Thymus (tissue), 11 donors: Measurements from ENCODE around the gene NLGN4Y. TPM values are rescaled to one million over a fixed set of nuclear protein-coding genes. Genes with fewer than 3 reads are reported as not detected.
"Not testable (repeated sequence)": the region's sequence is repeated elsewhere in the genome, so short reads cannot be mapped to it uniquely, and the experiment has no call there.

Experiments
- DNase-seq, 9 donors: peaks; one replicate each; pipeline ENCODE4 v3.0.0-alpha.2; 2013; ENCODE audit warnings: low spot score in 9 of 9, low read depth in 6 of 9, missing footprints in 1 of 9
- H3K27ac ChIP-seq, 2 donors: one replicate each; pipeline ENCODE4 v1.5.1; 2013; ENCODE audit warnings: control low read depth in 1 of 2, low read depth in 1 of 2, low read length in 1 of 2, mild to moderate bottlenecking in 1 of 2, moderate library complexity in 1 of 2
- H3K27me3 ChIP-seq, 2 donors: one replicate each; pipeline ENCODE4 v1.5.1; 2013; ENCODE audit warnings: low read length in 1 of 2; ENCODE audit not compliant: control insufficient read depth in 2 of 2, insufficient read depth in 1 of 2
- H3K36me3 ChIP-seq, 2 donors: one replicate each; pipeline ENCODE4 v1.5.1; 2013; ENCODE audit warnings: low read length in 1 of 2, mild to moderate bottlenecking in 1 of 2, moderate library complexity in 1 of 2; ENCODE audit not compliant: control insufficient read depth in 2 of 2, insufficient read depth in 2 of 2
- H3K4me1 ChIP-seq, 2 donors: one replicate each; pipeline ENCODE4 v1.5.1; 2013; ENCODE audit warnings: low read length in 2 of 2; ENCODE audit not compliant: control insufficient read depth in 2 of 2, insufficient read depth in 2 of 2
- H3K4me3 ChIP-seq, 2 donors: one replicate each; pipeline ENCODE4 v1.5.1; 2013; ENCODE audit warnings: low read length in 2 of 2, control low read depth in 1 of 2, mild to moderate bottlenecking in 1 of 2
- H3K9me3 ChIP-seq, 2 donors: one replicate each; pipeline ENCODE4 v1.5.1; 2013; ENCODE audit warnings: low read length in 1 of 2, mild to moderate bottlenecking in 1 of 2; ENCODE audit not compliant: control insufficient read depth in 2 of 2, insufficient read depth in 1 of 2
- WGBS: extraction: QIAGEN DNeasy Blood & Tissue Kit; methylation state at CpG from one replicate; pipeline ENCODE4 v1.1.7; 2013; 5-methylcytosine and 5-hydroxymethylcytosine counted together
- polyA plus RNA-seq: library from polyadenylated mRNA; stranded (reverse); fragments of 200-250 nt; gene quantifications from one replicate; pipeline ENCODE4 v1.2.3, GENCODE V29; 2013
- total RNA-seq: library from RNA; stranded (reverse); fragments of 120-200 nt; gene quantifications from one replicate; pipeline ENCODE4 v1.2.4, GENCODE V29; 2013
- donor health status: healthy.

NLGN4Y gene
- total and polyA plus RNA-seq, 2 donors, result 0.24 to 3.0 TPM

DNA sequence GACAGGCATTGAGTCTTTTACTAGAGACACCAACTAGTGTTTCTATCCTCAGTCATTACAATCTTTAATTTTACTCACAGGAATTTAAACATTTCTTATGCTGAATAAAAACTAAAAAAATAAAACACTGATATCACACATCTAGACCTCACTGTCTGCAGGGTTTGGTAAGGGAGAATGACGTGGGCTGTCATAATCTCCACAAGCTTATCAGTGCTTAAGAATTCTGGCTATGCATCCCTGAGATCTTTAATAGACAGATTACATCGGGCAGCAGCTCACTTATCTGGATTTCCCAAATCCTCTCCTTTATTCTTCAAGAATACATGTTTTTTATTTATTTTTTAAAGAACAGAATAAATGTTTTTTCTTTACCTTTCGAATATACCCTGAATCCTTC is 313.1 kb downstream of the NLGN4Y start:
- no peaks in the 10 kb centered on the region for H3K4me1 ChIP-seq
- H3K4me3 ChIP-seq, result no peak overlapping the region
- WGBS, result 93% methylated on average over 3 of the region's 3 CpGs
- DNase-seq, result no peak
- no peaks in the 10 kb centered on the region for H3K27me3 ChIP-seq
- no peaks in the 10 kb centered on the region for H3K9me3 ChIP-seq
- H3K36me3 ChIP-seq, result no peaks in the 10 kb centered on the region
- H3K27ac ChIP-seq, result no peak overlapping the region

DNA sequence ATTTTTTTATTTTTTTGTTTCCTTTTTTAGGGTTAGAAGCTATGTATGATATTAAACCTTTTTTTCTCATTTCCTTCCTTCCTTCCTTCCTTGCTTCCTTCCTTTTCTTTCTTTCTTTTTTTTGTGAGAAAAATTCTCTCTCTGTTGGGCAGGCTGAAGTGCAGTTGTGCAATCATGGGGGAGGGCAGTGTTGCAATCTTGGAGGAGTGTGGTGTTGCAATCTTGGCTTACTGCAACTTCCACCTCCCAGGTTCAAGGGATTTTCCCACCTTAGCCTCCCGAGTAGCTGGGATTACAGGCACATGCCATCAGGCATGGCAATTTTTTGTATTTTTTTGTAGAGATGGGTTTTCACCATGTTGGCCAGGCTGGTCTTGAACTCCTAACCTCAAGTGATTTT is 326.4 kb downstream of the NLGN4Y start:
- Histone ChIP-seq H3K27ac (no peak overlapping the region), H3K36me3 (no peaks in the 10 kb centered on the region), H3K4me3 (no peak overlapping the region), H3K9me3 (no peaks in the 10 kb centered on the region), H3K27me3 (no peaks in the 10 kb centered on the region), H3K4me1 (no peaks in the 10 kb centered on the region)
- WGBS, result 92% methylated on average over 1 of the region's 1 CpG
- no peak for DNase-seq

DNA sequence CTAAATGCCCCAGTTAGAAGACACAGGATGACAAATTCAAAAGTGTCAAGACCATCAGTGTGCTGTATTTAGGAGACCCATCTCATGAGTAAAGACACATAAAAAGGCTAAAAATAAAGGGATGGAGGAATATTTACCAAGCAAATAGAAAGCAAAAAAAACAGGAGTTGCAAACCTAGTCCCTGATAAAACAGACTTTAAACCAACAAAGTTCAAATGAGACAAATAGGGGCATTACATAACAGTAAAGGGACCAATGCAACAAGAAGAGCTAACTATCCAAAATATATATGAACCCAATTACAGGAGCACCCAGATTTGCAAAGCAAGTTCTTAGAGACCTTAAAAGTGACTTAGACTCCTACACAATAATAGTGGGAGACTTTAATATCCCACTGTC is 336.1 kb downstream of the NLGN4Y start:
- Histone ChIP-seq H3K27ac (no peak overlapping the region), H3K4me1 (no peaks in the 10 kb centered on the region), H3K27me3 (no peaks in the 10 kb centered on the region), H3K36me3 (no peaks in the 10 kb centered on the region), H3K9me3 (no peaks in the 10 kb centered on the region), H3K4me3 (no peak overlapping the region)
- DNase-seq, result no peak

DNA sequence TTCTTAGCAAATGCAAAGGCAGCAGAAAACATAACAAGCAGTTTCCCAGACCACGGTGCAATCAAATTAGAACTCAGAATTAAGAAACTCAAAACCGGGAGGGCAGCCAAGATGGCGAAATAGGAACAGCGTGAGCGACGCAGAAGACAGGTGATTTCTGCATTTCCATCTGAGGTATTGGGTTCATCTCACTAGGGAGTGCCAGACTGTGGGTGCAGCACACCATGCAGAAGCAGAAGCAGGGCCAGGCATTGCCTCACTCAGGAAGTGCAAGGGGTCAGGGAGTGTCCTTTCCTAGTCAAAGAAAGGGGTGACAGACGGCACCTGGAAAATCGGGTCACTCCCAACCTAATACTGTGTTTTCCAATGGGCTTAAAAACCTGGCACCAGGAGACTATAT is 336.7 kb downstream of the NLGN4Y start:
- H3K27ac ChIP-seq, H3K4me1 ChIP-seq, H3K9me3 ChIP-seq, H3K4me3 ChIP-seq, DNase-seq, H3K27me3 ChIP-seq, H3K36me3 ChIP-seq: not testable (repeated sequence)
- 71% methylated on average over 8 of the region's 8 CpGs for WGBS

DNA sequence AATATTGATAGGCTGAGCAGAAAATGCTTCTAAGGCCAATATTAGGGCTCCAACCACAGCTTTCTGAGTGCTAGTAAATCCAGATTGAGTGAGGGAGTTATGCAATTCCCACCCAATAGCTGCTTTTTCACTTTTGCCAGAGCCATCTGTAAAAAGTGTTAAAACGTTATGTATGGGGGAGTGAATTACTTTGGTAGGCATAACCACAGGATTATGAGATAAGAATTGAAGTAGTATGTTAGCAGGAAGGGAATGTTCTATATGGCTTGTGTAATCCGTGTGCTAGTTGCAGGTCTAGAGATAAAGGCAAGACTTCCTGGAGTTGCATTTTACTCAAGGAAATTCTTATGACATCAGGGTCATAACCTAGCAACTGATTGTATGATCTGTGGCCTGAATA is 347.6 kb downstream of the NLGN4Y start:
- 26% methylated on average over 2 of the region's 2 CpGs for WGBS
- DNase-seq, result no peak
- no peak overlapping the region for H3K27ac ChIP-seq
- no peaks in the 10 kb centered on the region for H3K9me3 ChIP-seq
- H3K27me3 ChIP-seq, result no peaks in the 10 kb centered on the region
- no peaks in the 10 kb centered on the region for H3K4me1 ChIP-seq
- H3K36me3 ChIP-seq, result no peaks in the 10 kb centered on the region
- no peak overlapping the region for H3K4me3 ChIP-seq
